Brain microvascular endothelial cell (primary cell): ENCODE results near the gene ZFAND3.

Source experiments
- DNase-seq: peaks from one replicate; pipeline ENCODE4 v3.0.0-alpha.2; 2020
- H3K27ac ChIP-seq: fragments of 250-450 bp; sonication (Bioruptor Pico); 2 replicates; pipeline ENCODE4 v1.5.1; 2020; ENCODE audit warnings: mild to moderate bottlenecking, moderate library complexity
- H3K27me3 ChIP-seq: fragments of 250-450 bp; sonication (Bioruptor Pico); replicated peaks from 2 replicates; pipeline ENCODE4 v1.5.1; 2020; ENCODE audit warnings: mild to moderate bottlenecking
- H3K36me3 ChIP-seq: fragments of 250-450 bp; sonication (Bioruptor Pico); replicated peaks from 2 replicates; pipeline ENCODE4 v1.5.1; 2020; ENCODE audit warnings: mild to moderate bottlenecking
- H3K4me3 ChIP-seq: 2 replicates; pipeline ENCODE4 v1.5.1; 2011; ENCODE audit warnings: low read depth, mild to moderate bottlenecking, control low read depth, low read length, moderate library complexity
- CTCF ChIP-seq: IDR thresholded peaks from 2 replicates; pipeline ENCODE4 v1.5.1; 2011; ENCODE audit warnings: low read depth, mild to moderate bottlenecking, moderate library complexity, low read length, control low read depth, inconsistent platforms; ENCODE audit errors: missing control alignments
- in situ Hi-C: cut with HindIII; loops from 2 replicates; pipeline ENCODE4 v1.10.0; 2017; ENCODE audit warnings: low sequenced_read_pairs, low pct_ligation_motif_present

ZFAND3 gene

GRCh38 chr6:38151580-38152500, 332.3 kb downstream of the ZFAND3 start:
- Histone ChIP-seq H3K4me3 (no peak overlapping the region), H3K36me3 (peaks cover 2% of the 10 kb centered on the region), H3K27ac (no peak overlapping the region), H3K27me3 (no peaks in the 10 kb centered on the region)
- no peak for TF ChIP-seq CTCF
- no peak for DNase-seq
- in situ Hi-C loops = no loop called here

- Histone ChIP-seq H3K27me3 (no peaks in the 10 kb centered on the region), H3K36me3 (peaks cover 2% of the 10 kb centered on the region), H3K4me3 (no peak overlapping the region), H3K27ac (no peak overlapping the region)
- TF ChIP-seq CTCF = no peak
- no peak for DNase-seq
- in situ Hi-C loops = no loop called here
Measured at GRCh38 chr6:38152620-38153019, 333.1 kb downstream of the ZFAND3 start.

- no peak overlapping the region for H3K27ac ChIP-seq
- DNase-seq = no peak
- no peak for TF ChIP-seq CTCF
- no peak overlapping the region for H3K4me3 ChIP-seq
- peaks cover 2% of the 10 kb centered on the region for H3K36me3 ChIP-seq
- in situ Hi-C loops = no loop called here
- no peaks in the 10 kb centered on the region for H3K27me3 ChIP-seq
Measured at GRCh38 chr6:38153076-38153797, 333.7 kb downstream of the ZFAND3 start.

- Histone ChIP-seq H3K27ac (no peak overlapping the region), H3K36me3 (peaks cover 2% of the 10 kb centered on the region), H3K27me3 (no peaks in the 10 kb centered on the region), H3K4me3 (no peak overlapping the region)
- no peak for TF ChIP-seq CTCF
- in situ Hi-C loops = no loop called here
- DNase-seq = no peak
Measured at GRCh38 chr6:38153798-38154345, 334.3 kb downstream of the ZFAND3 start.

GRCh38 chr6:38154731-38155130, 335.2 kb downstream of the ZFAND3 start:
- H3K27me3 ChIP-seq = no peaks in the 10 kb centered on the region
- in situ Hi-C loops = no loop called here
- no peak overlapping the region for H3K4me3 ChIP-seq
- H3K36me3 ChIP-seq = peaks cover 2% of the 10 kb centered on the region
- TF ChIP-seq CTCF = no peak
- peak overlapping the region; percentile 96 for H3K27ac ChIP-seq
- DNase-seq = no peak
